ENCODE results near the gene ACTR3C.
"Not testable (repeated sequence)": the region's sequence is repeated elsewhere in the genome, so short reads cannot be mapped to it uniquely, and the experiment has no call there.

ACTR3C gene

GRCh38 chr7:150335108-150335773 lies 11.9 kb upstream of the ACTR3C start:
- no peak for DNase-seq

GRCh38 chr7:150334108-150334507 lies 10.8 kb upstream of the ACTR3C start:
- no peak for DNase-seq

GRCh38 chr7:150333659-150334058 lies 10.3 kb upstream of the ACTR3C start:
- DNase-seq, result no peak

GRCh38 chr7:150332852-150333635 lies 9.7 kb upstream of the ACTR3C start:
- DNase-seq, result no peak

GRCh38 chr7:150330211-150330885 lies 7.0 kb upstream of the ACTR3C start:
- DNase-seq, result no peak

- DNase-seq, result no peak
Measured at GRCh38 chr7:150329331-150330120, 6.2 kb upstream of the ACTR3C start.

- DNase-seq, result no peak
Measured at GRCh38 chr7:150327308-150327707, 4.0 kb upstream of the ACTR3C start.

- no peak for DNase-seq
Measured at GRCh38 chr7:150326657-150327268, 3.4 kb upstream of the ACTR3C start.

GRCh38 chr7:150325901-150326300 lies 2.6 kb upstream of the ACTR3C start:
- no peak for DNase-seq

GRCh38 chr7:150325110-150325611 lies 1.8 kb upstream of the ACTR3C start:
- no peak for DNase-seq

- no peak for DNase-seq
Measured at GRCh38 chr7:150324373-150324961, 1.1 kb upstream of the ACTR3C start.

GRCh38 chr7:150323682-150324372 lies 482 bp upstream of the ACTR3C start:
- DNase-seq, result no peak

GRCh38 chr7:150322114-150322832 lies 1.1 kb downstream of the ACTR3C start:
- peak; percentile 74 for DNase-seq

GRCh38 chr7:150321788-150322113 lies 1.6 kb downstream of the ACTR3C start:
- DNase-seq, result no peak

- DNase-seq, result no peak
Measured at GRCh38 chr7:150317748-150318444, 5.4 kb downstream of the ACTR3C start.

GRCh38 chr7:150316987-150317386 lies 6.4 kb downstream of the ACTR3C start:
- DNase-seq, result not testable (repeated sequence)

- no peak for DNase-seq
Measured at GRCh38 chr7:150314639-150315239, 8.6 kb downstream of the ACTR3C start.

GRCh38 chr7:150313870-150314269 lies 9.5 kb downstream of the ACTR3C start:
- DNase-seq, result no peak

- DNase-seq, result no peak
Measured at GRCh38 chr7:150313367-150313809, 10.0 kb downstream of the ACTR3C start.

All from stimulated activated CD4-positive, alpha-beta T cell treated with anti-CD3 and anti-CD28 coated beads, Interleukin-15, amount 100 ng/mL, for 24 hours (primary cell).